Activated CD4-positive, alpha-beta T cell treated with anti-CD3 and anti-CD28 coated beads, Interleukin-2, amount 10 ng/mL, durations not matched to agents 7 days and 5 days (primary cell): Measurements from ENCODE around the gene AREG. TPM values are rescaled to one million over a fixed set of nuclear protein-coding genes. Genes with fewer than 3 reads are reported as not detected.
A peak's percentile ranks its signal among the peaks of the same experiment; 100 is the strongest.
"Not testable (repeated sequence)": the region's sequence is repeated elsewhere in the genome, so short reads cannot be mapped to it uniquely, and the experiment has no call there.

Experiments
- CTCF ChIA-PET: fragments of 350-600 bp; sonication (Branson Sonifier 250); formaldehyde crosslinking; loops from one replicate; lab custom pipeline; 2021; ENCODE audit warnings: antibody characterized with exemption; lab: Charles Lee
- POLR2A ChIA-PET: fragments of 350-600 bp; sonication (Branson Sonifier 250); formaldehyde crosslinking; loops from one replicate; lab custom pipeline; 2021; ENCODE audit warnings: antibody characterized with exemption; lab: Charles Lee
- DNase-seq: peaks from one replicate; pipeline ENCODE4 v3.0.0-alpha.2; 2020
- H3K27ac Mint-ChIP-seq: one replicate; pipeline ENCODE4 v1.8.0; 2021; ENCODE audit warnings: mild to moderate bottlenecking, moderate library complexity, mixed read lengths
- H3K27me3 Mint-ChIP-seq: one replicate; pipeline ENCODE4 v1.8.0; 2021; ENCODE audit warnings: mixed read lengths
- H3K36me3 Mint-ChIP-seq: one replicate; pipeline ENCODE4 v1.8.0; 2021; ENCODE audit warnings: low read depth, mixed read lengths
- H3K4me1 Mint-ChIP-seq: one replicate; pipeline ENCODE4 v1.8.0; 2021; ENCODE audit warnings: mixed read lengths
- H3K4me3 Mint-ChIP-seq: one replicate; pipeline ENCODE4 v1.8.0; 2021; ENCODE audit warnings: mild to moderate bottlenecking, moderate library complexity, mixed read lengths
- H3K9me3 Mint-ChIP-seq: one replicate; pipeline ENCODE4 v1.8.0; 2021; ENCODE audit warnings: mixed read lengths
- total RNA-seq, 2 experiments: library from RNA; stranded (reverse); gene quantifications; one replicate each; pipeline ENCODE4 v1.2.3, GENCODE V29; 2021

AREG gene, protein sequence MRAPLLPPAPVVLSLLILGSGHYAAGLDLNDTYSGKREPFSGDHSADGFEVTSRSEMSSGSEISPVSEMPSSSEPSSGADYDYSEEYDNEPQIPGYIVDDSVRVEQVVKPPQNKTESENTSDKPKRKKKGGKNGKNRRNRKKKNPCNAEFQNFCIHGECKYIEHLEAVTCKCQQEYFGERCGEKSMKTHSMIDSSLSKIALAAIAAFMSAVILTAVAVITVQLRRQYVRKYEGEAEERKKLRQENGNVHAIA
- total RNA-seq = under 1 TPM in 1 of 2 experiments, not detected in 1; 0.37 TPM

DNA sequence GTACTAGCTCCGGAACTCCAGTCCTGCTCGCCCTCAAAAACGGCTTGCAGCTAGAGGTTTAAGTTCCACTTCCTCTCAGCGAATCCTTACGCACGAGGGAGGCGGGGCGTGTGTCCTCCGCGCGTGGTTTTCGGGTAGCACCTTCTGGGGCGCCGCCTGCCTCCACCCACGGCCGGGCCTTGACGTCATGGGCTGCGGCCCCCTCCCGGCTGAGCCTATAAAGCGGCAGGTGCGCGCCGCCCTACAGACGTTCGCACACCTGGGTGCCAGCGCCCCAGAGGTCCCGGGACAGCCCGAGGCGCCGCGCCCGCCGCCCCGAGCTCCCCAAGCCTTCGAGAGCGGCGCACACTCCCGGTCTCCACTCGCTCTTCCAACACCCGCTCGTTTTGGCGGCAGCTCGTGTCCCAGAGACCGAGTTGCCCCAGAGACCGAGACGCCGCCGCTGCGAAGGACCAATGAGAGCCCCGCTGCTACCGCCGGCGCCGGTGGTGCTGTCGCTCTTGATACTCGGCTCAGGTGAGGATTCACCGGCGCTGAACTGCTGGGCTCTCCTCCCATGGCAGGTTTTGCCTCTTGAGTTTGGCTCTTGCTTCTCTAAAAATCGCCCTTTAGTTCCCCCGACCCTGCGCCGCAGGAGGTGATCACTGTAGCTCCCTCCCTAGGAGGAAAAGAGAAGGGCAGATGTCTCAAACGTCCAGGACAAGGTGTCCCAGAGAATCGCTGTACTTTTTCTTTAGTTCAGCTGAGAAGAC, at the start of gene AREG:
Gene AREG, plus strand, starts transcription at position 246 of the 752 bp plus-strand sequence. Its CDS starts 210 bp downstream, at position 456.
- peak within 1 kb of the TSS; percentile 78 for H3K27ac Mint-ChIP-seq
- H3K9me3 Mint-ChIP-seq = no peaks in the 10 kb centered on the region
- H3K4me3 Mint-ChIP-seq = peak within 1 kb of the TSS; percentile 81
- peaks cover 5% of the 10 kb centered on the region for H3K27me3 Mint-ChIP-seq
- peaks cover 14% of the 10 kb centered on the region for H3K4me1 Mint-ChIP-seq
- DNase-seq = peak; percentile 85
- H3K36me3 Mint-ChIP-seq = no peaks in the 10 kb centered on the region
- ChIA-PET CTCF (interaction anchor here (0.6 to 1.6 kb wide), 6 partner anchors 8 to 1388 kb away, joined by 3 to 7 read pairs (median 4); no protein-coding TSS in a partner anchor), POLR2A (no interaction called here)

- no peak for DNase-seq
- H3K27ac Mint-ChIP-seq = no peak overlapping the region
Observed at GRCh38 chr4:74395633-74396032, 49.3 kb upstream of the AREG start.

DNA sequence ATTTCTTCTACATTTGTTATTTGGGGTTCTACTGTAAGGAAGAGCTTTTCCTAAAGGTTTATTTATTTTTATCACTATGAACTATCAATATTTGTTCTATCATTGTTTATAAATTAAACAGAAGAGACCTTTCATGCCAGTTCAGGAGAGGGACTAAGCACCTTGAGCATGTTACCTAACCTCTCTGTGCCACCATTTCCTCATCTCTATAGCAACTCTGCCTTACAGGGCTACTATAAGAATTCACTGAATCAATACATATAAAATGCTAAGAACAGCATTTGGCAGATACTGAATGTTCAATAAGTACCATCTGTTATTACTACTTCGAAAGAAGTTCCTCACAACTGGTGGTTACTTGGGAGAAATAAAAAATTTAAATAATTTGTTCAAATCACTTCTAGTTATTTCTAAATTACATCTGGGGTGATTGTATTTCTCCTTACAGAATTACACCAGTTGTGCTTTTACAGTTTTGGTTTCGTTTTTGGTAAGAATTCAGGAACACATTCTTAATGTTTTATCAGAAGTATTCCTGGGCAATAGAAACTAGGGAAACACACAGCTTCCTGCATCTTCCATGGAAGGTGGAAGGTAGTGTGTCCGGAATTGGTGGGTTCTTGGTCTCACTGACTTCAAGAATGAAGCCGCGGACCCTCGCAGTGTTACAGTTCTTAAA, 47.0 kb upstream of the AREG start:
- peak overlapping the region; percentile 98 for H3K27ac Mint-ChIP-seq
- no peaks in the 10 kb centered on the region for H3K36me3 Mint-ChIP-seq
- ChIA-PET POLR2A (no interaction called here), CTCF (no interaction called here)
- no peaks in the 10 kb centered on the region for H3K9me3 Mint-ChIP-seq
- peaks cover 6% of the 10 kb centered on the region for H3K4me1 Mint-ChIP-seq
- H3K27me3 Mint-ChIP-seq = peaks cover 2% of the 10 kb centered on the region
- no peak for DNase-seq
- H3K4me3 Mint-ChIP-seq = peak overlapping the region; percentile 91

More at GRCh38 chr4:74395633-74396032, 49.3 kb upstream of the AREG start:
- H3K36me3 Mint-ChIP-seq = no peaks in the 10 kb centered on the region
- ChIA-PET POLR2A (no interaction called here), CTCF (no interaction called here)
- H3K27me3 Mint-ChIP-seq = no peaks in the 10 kb centered on the region
- peaks cover 6% of the 10 kb centered on the region for H3K4me1 Mint-ChIP-seq
- H3K4me3 Mint-ChIP-seq = no peak overlapping the region
- H3K9me3 Mint-ChIP-seq = no peaks in the 10 kb centered on the region

- POLR2A ChIA-PET = not testable (repeated sequence)
Observed at GRCh38 chr4:74398894-74399589, 45.9 kb upstream of the AREG start.

DNA sequence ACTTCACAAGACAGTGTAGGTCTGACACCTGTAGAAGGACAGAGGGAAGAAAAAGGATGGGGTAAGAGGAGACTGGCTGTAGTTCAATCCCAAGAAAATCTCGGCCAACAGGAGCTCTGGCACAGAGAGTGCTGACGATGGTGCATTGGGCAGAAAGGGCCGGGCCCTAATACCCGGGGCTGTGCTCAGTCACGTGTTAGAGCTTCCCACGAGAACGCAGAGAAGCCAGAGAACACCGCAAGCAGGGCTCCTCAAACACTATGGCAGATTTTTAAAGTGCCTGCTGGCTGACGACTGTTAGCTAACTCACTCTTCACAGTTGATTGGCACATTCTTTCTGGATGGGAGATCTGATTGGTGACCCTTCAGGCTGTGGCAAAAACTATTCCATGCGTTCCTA, 44.5 kb upstream of the AREG start:
- peaks cover 2% of the 10 kb centered on the region for H3K27me3 Mint-ChIP-seq
- no peaks in the 10 kb centered on the region for H3K9me3 Mint-ChIP-seq
- H3K36me3 Mint-ChIP-seq = no peaks in the 10 kb centered on the region
- POLR2A ChIA-PET = no interaction called here
- H3K27ac Mint-ChIP-seq = no peak overlapping the region
- no peak overlapping the region for H3K4me3 Mint-ChIP-seq
- DNase-seq = no peak
- peaks cover 6% of the 10 kb centered on the region for H3K4me1 Mint-ChIP-seq
- CTCF ChIA-PET = interaction anchor here (0.6 to 1.7 kb wide), 2 partner anchors 11 to 23 kb away, joined by 3 to 6 read pairs; no protein-coding TSS in a partner anchor

More at GRCh38 chr4:74398894-74399589, 45.9 kb upstream of the AREG start:
- H3K27me3 Mint-ChIP-seq, H3K4me1 Mint-ChIP-seq, H3K9me3 Mint-ChIP-seq, H3K36me3 Mint-ChIP-seq, DNase-seq, CTCF ChIA-PET: not testable (repeated sequence)
- Mint-ChIP-seq H3K27ac (peak overlapping the region; percentile 98), H3K4me3 (peak overlapping the region; percentile 91)

- H3K4me1 Mint-ChIP-seq = peaks cover 2% of the 10 kb centered on the region
- H3K36me3 Mint-ChIP-seq = no peaks in the 10 kb centered on the region
- H3K27ac Mint-ChIP-seq = no peak overlapping the region
- peaks cover 2% of the 10 kb centered on the region for H3K27me3 Mint-ChIP-seq
- H3K9me3 Mint-ChIP-seq = no peaks in the 10 kb centered on the region
- no peak for DNase-seq
- ChIA-PET POLR2A (no interaction called here), CTCF (no interaction called here)
- H3K4me3 Mint-ChIP-seq = no peak overlapping the region
Observed at GRCh38 chr4:74402692-74403456, 42.1 kb upstream of the AREG start.

GRCh38 chr4:74407891-74408290, 37.0 kb upstream of the AREG start:
- no peak for DNase-seq
- no peak overlapping the region for H3K4me3 Mint-ChIP-seq
- CTCF ChIA-PET = no interaction called here
- no peaks in the 10 kb centered on the region for H3K27me3 Mint-ChIP-seq
- POLR2A ChIA-PET = no interaction called here
- H3K27ac Mint-ChIP-seq = no peak overlapping the region
- H3K9me3 Mint-ChIP-seq = no peaks in the 10 kb centered on the region
- H3K4me1 Mint-ChIP-seq = no peaks in the 10 kb centered on the region
- no peaks in the 10 kb centered on the region for H3K36me3 Mint-ChIP-seq

DNA sequence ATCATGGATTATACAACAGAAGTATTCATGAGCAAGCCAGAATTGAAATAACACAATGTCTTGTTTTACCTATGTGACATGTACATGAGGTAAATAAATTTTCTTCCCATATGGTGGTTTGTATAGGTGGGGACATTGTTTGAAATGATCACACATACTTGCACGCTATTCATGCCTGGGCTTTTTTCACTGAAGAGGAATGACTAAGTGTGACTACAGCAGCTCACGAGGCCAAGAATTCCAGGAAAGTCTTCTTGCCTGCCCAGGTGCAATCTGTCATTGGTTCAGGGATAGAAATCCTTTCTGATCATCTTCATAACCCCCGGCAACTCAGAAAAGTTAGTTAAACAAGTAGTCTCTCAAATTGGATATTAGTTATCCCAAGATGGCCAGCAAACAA, 36.3 kb upstream of the AREG start:
- H3K4me1 Mint-ChIP-seq = no peaks in the 10 kb centered on the region
- POLR2A ChIA-PET = no interaction called here
- H3K27ac Mint-ChIP-seq = no peak overlapping the region
- DNase-seq = no peak
- H3K4me3 Mint-ChIP-seq = no peak overlapping the region
- CTCF ChIA-PET = no interaction called here
- no peaks in the 10 kb centered on the region for H3K9me3 Mint-ChIP-seq
- no peaks in the 10 kb centered on the region for H3K27me3 Mint-ChIP-seq
- no peaks in the 10 kb centered on the region for H3K36me3 Mint-ChIP-seq

- no peak overlapping the region for H3K4me3 Mint-ChIP-seq
- H3K27me3 Mint-ChIP-seq = no peaks in the 10 kb centered on the region
- no peaks in the 10 kb centered on the region for H3K4me1 Mint-ChIP-seq
- no peak overlapping the region for H3K27ac Mint-ChIP-seq
- DNase-seq = no peak
- ChIA-PET POLR2A (no interaction called here), CTCF (interaction anchor here (1.8 to 2.2 kb wide), 2 partner anchors 9 to 11 kb away, joined by 5 to 6 read pairs; no protein-coding TSS in a partner anchor)
- H3K36me3 Mint-ChIP-seq = no peaks in the 10 kb centered on the region
- no peaks in the 10 kb centered on the region for H3K9me3 Mint-ChIP-seq
Observed at GRCh38 chr4:74410272-74410671, 34.7 kb upstream of the AREG start.

- no peaks in the 10 kb centered on the region for H3K4me1 Mint-ChIP-seq
- no peaks in the 10 kb centered on the region for H3K27me3 Mint-ChIP-seq
- ChIA-PET CTCF (interaction anchor here (1.8 kb wide), 1 partner anchor 11 kb away, joined by 6 read pairs; no protein-coding TSS in a partner anchor), POLR2A (no interaction called here)
- H3K27ac Mint-ChIP-seq = no peak overlapping the region
- no peak overlapping the region for H3K4me3 Mint-ChIP-seq
- no peaks in the 10 kb centered on the region for H3K9me3 Mint-ChIP-seq
- no peaks in the 10 kb centered on the region for H3K36me3 Mint-ChIP-seq
- no peak for DNase-seq
Observed at GRCh38 chr4:74412225-74412624, 32.7 kb upstream of the AREG start.

DNA sequence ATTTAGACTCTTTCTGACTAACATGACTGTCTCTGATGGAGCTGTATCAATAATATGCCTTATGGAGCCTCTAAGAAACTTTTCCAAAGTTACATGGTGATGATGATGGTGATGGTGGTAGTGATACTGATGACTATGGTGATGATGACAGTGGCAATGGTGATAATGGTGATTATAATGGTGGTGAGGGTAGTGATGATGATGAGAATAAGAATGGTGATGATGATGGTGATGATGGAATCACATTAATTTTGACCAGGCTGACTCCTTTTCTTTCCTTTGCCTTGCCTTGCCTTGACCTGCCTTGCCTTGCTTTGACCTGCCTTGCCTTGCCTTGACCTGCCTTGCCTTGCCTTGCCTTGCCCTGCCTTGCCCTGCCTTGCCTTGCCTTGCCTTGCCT, 31.7 kb upstream of the AREG start:
- Mint-ChIP-seq H3K4me1 (no peaks in the 10 kb centered on the region), H3K9me3 (no peaks in the 10 kb centered on the region), H3K36me3 (no peaks in the 10 kb centered on the region), H3K4me3 (no peak overlapping the region), H3K27me3 (peaks cover 1% of the 10 kb centered on the region), H3K27ac (no peak overlapping the region)
- ChIA-PET CTCF (no interaction called here), POLR2A (no interaction called here)
- DNase-seq = no peak
